IMR-90 (cell line): ENCODE measurements around the gene CCSER1. TPM values are rescaled to one million over a fixed set of nuclear protein-coding genes. Genes with fewer than 3 reads are reported as not detected.

Source experiments
- ATAC-seq: fragments of 200-7000 bp; cut with Tn5 transposase; 2 replicates; pipeline ENCODE4 v1.9.1; 2020; ENCODE audit warnings: low read depth, mild to moderate bottlenecking, moderate library complexity
- BruUV-seq: library from RNA; stranded (reverse); fragments of 400-500 nt; replicated peaks from 2 replicates; lab custom pipeline; 2021; lab: Mats Ljungman, UMichigan
- CTCF ChIA-PET: fragments of 300-600 bp; formaldehyde crosslinking; extraction: SDS; loops from one replicate; lab custom pipeline; 2021; ENCODE audit warnings: antibody characterized with exemption; lab: Yijun Ruan, JAX
- POLR2A ChIA-PET: fragments of 300-600 bp; sonication (Branson Sonifier 250); formaldehyde crosslinking; loops from one replicate; lab custom pipeline; 2022; ENCODE audit warnings: antibody characterized with exemption; ENCODE audit not compliant: unreplicated experiment; lab: Charles Lee
- DNase-seq: peaks from one replicate; pipeline ENCODE4 v3.0.0; 2013
- H2AFZ ChIP-seq: replicated peaks from 2 replicates; pipeline ENCODE3; 2013; ENCODE audit warnings: low read length, mild to moderate bottlenecking; ENCODE audit not compliant: poor library complexity
- H2AK5ac ChIP-seq: 2 replicates; pipeline ENCODE4 v1.6.1; 2013; ENCODE audit warnings: low read depth, low read length, inconsistent platforms
- H2AK9ac ChIP-seq: replicated peaks from 2 replicates; pipeline ENCODE3; 2013; ENCODE audit warnings: mild to moderate bottlenecking, low read depth, low read length, moderate library complexity; ENCODE audit not compliant: poor library complexity
- H2BK120ac ChIP-seq: 2 replicates; pipeline ENCODE4 v1.6.1; 2013; ENCODE audit warnings: low read depth, low read length, inconsistent platforms
- H2BK15ac ChIP-seq: 3 replicates; pipeline ENCODE4 v1.6.1; 2013; ENCODE audit warnings: low read depth, low read length, inconsistent platforms
- H2BK20ac ChIP-seq: 2 replicates; pipeline ENCODE4 v1.6.1; 2013; ENCODE audit warnings: low read depth, mild to moderate bottlenecking, inconsistent platforms, low read length, moderate library complexity
- H2BK5ac ChIP-seq: 2 replicates; pipeline ENCODE4 v1.6.1; 2013; ENCODE audit warnings: mild to moderate bottlenecking, low read depth, low read length, inconsistent platforms; ENCODE audit not compliant: poor library complexity, severe bottlenecking
- H3K14ac ChIP-seq: replicated peaks from 2 replicates; pipeline ENCODE4 v1.6.1; 2013; ENCODE audit warnings: low read depth, low read length, inconsistent platforms
- H3K18ac ChIP-seq: 2 replicates; pipeline ENCODE4 v1.6.1; 2013; ENCODE audit warnings: low read depth, low read length, control low read depth
- H3K23ac ChIP-seq: 2 replicates; pipeline ENCODE4 v1.6.1; 2013; ENCODE audit warnings: low read depth, low read length, inconsistent platforms
- H3K27ac ChIP-seq: 2 replicates; pipeline ENCODE4 v1.5.1; 2013; ENCODE audit warnings: mild to moderate bottlenecking, control low read depth, low read length; ENCODE audit not compliant: insufficient read depth
- H3K27me3 ChIP-seq: 2 replicates; pipeline ENCODE4 v1.6.1; 2013; ENCODE audit warnings: low read length; ENCODE audit not compliant: control insufficient read depth, insufficient read depth
- H3K36me3 ChIP-seq: 2 replicates; pipeline ENCODE4 v1.6.1; 2013; ENCODE audit warnings: low read length, mixed read lengths; ENCODE audit not compliant: control insufficient read depth, insufficient read depth
- H3K4ac ChIP-seq: 2 replicates; pipeline ENCODE4 v1.6.1; 2013; ENCODE audit warnings: low read depth, low read length, inconsistent platforms
- H3K4me1 ChIP-seq: 2 replicates; pipeline ENCODE4 v1.6.1; 2013; ENCODE audit warnings: low read length, mixed read lengths; ENCODE audit not compliant: control insufficient read depth, insufficient read depth
- H3K4me2 ChIP-seq: 2 replicates; pipeline ENCODE4 v1.6.1; 2013; ENCODE audit warnings: low read depth, mild to moderate bottlenecking, control low read depth, low read length, moderate library complexity
- H3K4me3 ChIP-seq: 2 replicates; pipeline ENCODE4 v1.5.1; 2013; ENCODE audit warnings: low read depth, mild to moderate bottlenecking, control low read depth, low read length, moderate library complexity; ENCODE audit not compliant: insufficient read depth
- H3K56ac ChIP-seq: 2 replicates; pipeline ENCODE4 v1.6.1; 2013; ENCODE audit warnings: low read length, inconsistent platforms; ENCODE audit not compliant: insufficient read depth; ENCODE audit errors: extremely low read depth
- H3K79me1 ChIP-seq, 2 experiments: 2 replicates each; pipeline ENCODE4 v1.6.1; 2013; ENCODE audit warnings: low read length in 2 of 2, inconsistent platforms in 1 of 2, low read depth in 1 of 2
- H3K9ac ChIP-seq: 2 replicates; pipeline ENCODE4 v1.6.1; 2013; ENCODE audit warnings: low read depth, low read length, control low read depth
- H3K9me1 ChIP-seq: 2 replicates; pipeline ENCODE4 v1.6.1; 2013; ENCODE audit warnings: low read length, inconsistent platforms; ENCODE audit not compliant: insufficient read depth
- H3K9me3 ChIP-seq: 2 replicates; pipeline ENCODE4 v1.6.1; 2013; ENCODE audit warnings: low read length; ENCODE audit not compliant: control insufficient read depth, insufficient read depth
- H4K20me1 ChIP-seq: 2 replicates; pipeline ENCODE4 v1.6.1; 2013; ENCODE audit warnings: low read length, inconsistent platforms; ENCODE audit not compliant: insufficient read depth
- H4K5ac ChIP-seq: 2 replicates; pipeline ENCODE4 v1.6.1; 2013; ENCODE audit warnings: mild to moderate bottlenecking, low read depth, low read length, control low read depth
- H4K8ac ChIP-seq, 2 experiments: 2 replicates each; pipeline ENCODE4 v1.6.1; 2013; ENCODE audit warnings: low read depth in 2 of 2, low read length in 2 of 2, control low read depth in 1 of 2, inconsistent platforms in 1 of 2
- H4K91ac ChIP-seq: 2 replicates; pipeline ENCODE4 v1.6.1; 2013; ENCODE audit warnings: low read depth, low read length, inconsistent platforms; ENCODE audit not compliant: insufficient read depth
- BHLHE40 ChIP-seq: fragments of 150-350 bp; IDR thresholded peaks from 2 replicates; pipeline ENCODE4 v1.6.1; 2016; ENCODE audit warnings: mild to moderate bottlenecking, low read depth, low read length
- CEBPB ChIP-seq: IDR thresholded peaks from 2 replicates; pipeline ENCODE4 v1.6.1; 2012; ENCODE audit warnings: low read depth, low read length, improper control_type of control experiment
- CHD1 ChIP-seq: IDR thresholded peaks from 2 replicates; pipeline ENCODE4 v1.6.1; 2012; ENCODE audit warnings: low read depth, low read length, improper control_type of control experiment
- CTCF ChIP-seq: conservative IDR thresholded peaks from 2 replicates; pipeline ENCODE4 v1.5.1; 2012; ENCODE audit warnings: mild to moderate bottlenecking, low read depth, low read length, improper control_type of control experiment
- MAZ ChIP-seq: IDR thresholded peaks from 2 replicates; pipeline ENCODE4 v1.6.1; 2012; ENCODE audit warnings: low read depth, mild to moderate bottlenecking, low read length, improper control_type of control experiment, moderate library complexity, borderline replicate concordance
- MXI1 ChIP-seq: IDR thresholded peaks from 2 replicates; pipeline ENCODE4 v1.6.1; 2012; ENCODE audit warnings: low read depth, mild to moderate bottlenecking, low read length, moderate library complexity, borderline replicate concordance
- NFE2L2 ChIP-seq: fragments of 150-350 bp; IDR thresholded peaks from 2 replicates; pipeline ENCODE4 v1.6.1; 2016; ENCODE audit warnings: low read depth, mild to moderate bottlenecking, low read length
- POLR2A ChIP-seq: IDR thresholded peaks from 2 replicates; pipeline ENCODE4 v1.6.1; 2012; ENCODE audit warnings: mild to moderate bottlenecking, low read depth, low read length
- RAD21 ChIP-seq: IDR thresholded peaks from 2 replicates; pipeline ENCODE4 v1.6.1; 2012; ENCODE audit warnings: low read length, improper control_type of control experiment
- RFX5 ChIP-seq: IDR thresholded peaks from 2 replicates; pipeline ENCODE4 v1.8.0; 2012; ENCODE audit warnings: low read depth, mild to moderate bottlenecking, low read length, moderate library complexity
- USF2 ChIP-seq: fragments of 150-350 bp; IDR thresholded peaks from 2 replicates; pipeline ENCODE4 v1.6.1; 2017; ENCODE audit warnings: mild to moderate bottlenecking, antibody characterized with exemption, low read length, low read depth
- WGBS, 2 experiments: methylation state at CpG; one replicate each; pipeline versions ENCODE4 v1.1.5 to v1.1.7; 2013; ENCODE audit warnings: missing lambda C conversion rate in 2 of 2; ENCODE audit not compliant: insufficient read length in 1 of 2; ENCODE audit errors: extremely low coverage in 2 of 2; 5-methylcytosine and 5-hydroxymethylcytosine counted together
- dilution Hi-C: fragments of 300-500 bp; cut with HindIII; formaldehyde crosslinking; loops from one replicate; pipeline ENCODE4 v1.14.3; 2018; ENCODE audit warnings: low sequenced_read_pairs; ENCODE audit not compliant: unreplicated experiment
- in situ Hi-C: fragments of 300-500 bp; cut with MboI; formaldehyde crosslinking; loops from 3 replicates; pipeline ENCODE4 v1.14.3; 2019; ENCODE audit warnings: low sequenced_read_pairs, inconsistent platforms, mixed read lengths
- intact Hi-C: fragments of 100-400 bp; cut with micrococcal nuclease; formaldehyde crosslinking; loops from 2 replicates; pipeline ENCODE4 v1.10.0; 2022
- polyA plus RNA-seq, 3 experiments: library from polyadenylated mRNA; depleted of rRNA; stranded (reverse); fragments of >200 nt; gene quantifications; 2 replicates each; pipeline ENCODE4 v1.2.3, GENCODE V29; 2012; ENCODE audit warnings: low replicate concordance in 1 of 3
- total RNA-seq: library from RNA; depleted of rRNA; stranded (reverse); fragments of >200 nt; gene quantifications from 2 replicates; pipeline ENCODE4 v1.2.3, GENCODE V29; 2012

CCSER1 gene
- total and polyA plus RNA-seq, 2 of the 4 experiments (the other 2 are of a cell fraction) = not detected

- no peak overlapping the region for H4K5ac ChIP-seq
- H3K4me1 ChIP-seq = no peaks in the 10 kb centered on the region
- intact Hi-C loops = no loop called here
These were observed 962.0 kb downstream of the CCSER1 start for GRCh38 chr4:91089178-91089577.

More at GRCh38 chr4:91089178-91089577, 962.0 kb downstream of the CCSER1 start:
- Histone ChIP-seq H3K14ac (no peak overlapping the region), H2BK120ac (no peak overlapping the region), H3K36me3 (no peaks in the 10 kb centered on the region), H3K27ac (no peak overlapping the region), H3K4me3 (no peak overlapping the region), H4K20me1 (no peaks in the 10 kb centered on the region), H3K79me1 (no peaks in the 10 kb centered on the region), H2BK15ac (no peak overlapping the region), H2BK5ac (no peak overlapping the region), H3K18ac (no peak overlapping the region), H2AK5ac (no peak overlapping the region), H2AK9ac (no peak overlapping the region), H4K8ac (no peak overlapping the region), H3K23ac (no peak overlapping the region), H3K9me3 (peaks cover 2% of the 10 kb centered on the region; the same call in 1 of the 2 replicates), H3K9ac (no peak overlapping the region), H3K56ac (no peak overlapping the region), H3K27me3 (no peaks in the 10 kb centered on the region), H4K91ac (no peak overlapping the region), H2AFZ (no peak overlapping the region), H3K9me1 (no peaks in the 10 kb centered on the region), H2BK20ac (no peak overlapping the region), H3K4ac (no peak overlapping the region), H3K4me2 (no peak overlapping the region)
- ATAC-seq (no peak), DNase-seq (no peak)
- ChIA-PET POLR2A (no interaction called here), CTCF (interaction anchor here (0.6 kb wide), 1 partner anchor 100 kb away, joined by 3 read pairs; no protein-coding TSS in a partner anchor)
- no TSS peak for BruUV-seq
- in situ Hi-C loops (no loop called here), dilution Hi-C loops (no loop called here)
- WGBS, 2 experiments = no CpG with 5 or more reads among the region's 3 CpGs
- TF ChIP-seq CTCF (no peak), CHD1 (no peak), USF2 (no peak), RAD21 (no peak), CEBPB (no peak), POLR2A (no peak), NFE2L2 (no peak), MXI1 (no peak), BHLHE40 (no peak), MAZ (no peak), RFX5 (no peak)
